Lower lobe of right lung (tissue), 2 donors: Measurements from ENCODE around the gene NLRC4. TPM values are rescaled to one million over a fixed set of nuclear protein-coding genes. Genes with fewer than 3 reads are reported as not detected.

ENCODE experiments used
- ATAC-seq, 2 donors: fragments of 200-7000 bp; cut with Tn5 transposase; one replicate each; pipeline ENCODE4 v1.9.1; 2020 to 2022; ENCODE audit warnings: mild to moderate bottlenecking in 2 of 2, moderate library complexity in 2 of 2
- DNase-seq: peaks from one replicate; pipeline ENCODE4 v3.0.0-alpha.2; 2020
- H3K27ac ChIP-seq: fragments of 200-600 bp; one replicate; pipeline ENCODE4 v1.8.0; 2022
- H3K27me3 ChIP-seq: fragments of 200-600 bp; one replicate; pipeline ENCODE4 v1.8.0; 2022; ENCODE audit warnings: low read depth
- H3K36me3 ChIP-seq: fragments of 200-600 bp; one replicate; pipeline ENCODE4 v1.8.0; 2022; ENCODE audit warnings: mild to moderate bottlenecking
- H3K4me1 ChIP-seq: fragments of 200-600 bp; one replicate; pipeline ENCODE4 v1.8.0; 2022
- H3K4me3 ChIP-seq: fragments of 200-600 bp; one replicate; pipeline ENCODE4 v1.8.0; 2022; ENCODE audit warnings: mild to moderate bottlenecking
- H3K9me3 ChIP-seq: fragments of 200-600 bp; one replicate; pipeline ENCODE4 v1.8.0; 2022
- CTCF ChIP-seq: fragments of 200-600 bp; IDR thresholded peaks from one replicate; pipeline ENCODE4 v1.8.0; 2022; ENCODE audit warnings: antibody characterized with exemption, mild to moderate bottlenecking
- intact Hi-C: fragments of 100-400 bp; cut with DNase I; formaldehyde crosslinking; loops from one replicate; pipeline ENCODE4 v1.11.0; 2022
- total RNA-seq: library from RNA; stranded (reverse); fragmentation: NEBNext Ultra II Directional; extraction: Animal tissue kit (Norgen Biotek cat#: 25700); gene quantifications from one replicate; pipeline ENCODE4 v1.2.1, GENCODE V29; 2021
- donor health status: DM: no; HTN: yes; CAD: no; lungs with severe emphysema.

Gene NLRC4
- total RNA-seq, 1 donor from 2014 or later, result 24.4 TPM

GRCh38 chr2:32246911-32247310 lies 17.8 kb downstream of the NLRC4 start:
- Histone ChIP-seq H3K4me3 (no peak overlapping the region), H3K27ac (no peak overlapping the region), H3K27me3 (no peaks in the 10 kb centered on the region), H3K9me3 (no peaks in the 10 kb centered on the region), H3K36me3 (peaks cover 8% of the 10 kb centered on the region), H3K4me1 (no peaks in the 10 kb centered on the region)
- intact Hi-C loops, result no loop called here
- no peak for TF ChIP-seq CTCF
- ATAC-seq, result peak; percentile 25 to 45
- DNase-seq, result no peak

GRCh38 chr2:32242331-32242730 lies 22.4 kb downstream of the NLRC4 start:
- Histone ChIP-seq H3K27ac (no peak overlapping the region), H3K4me3 (no peak overlapping the region), H3K36me3 (peaks cover 6% of the 10 kb centered on the region), H3K9me3 (no peaks in the 10 kb centered on the region), H3K27me3 (no peaks in the 10 kb centered on the region), H3K4me1 (no peaks in the 10 kb centered on the region)
- no peak for TF ChIP-seq CTCF
- DNase-seq (no peak), ATAC-seq (no peak)
- intact Hi-C loops, result no loop called here

DNA sequence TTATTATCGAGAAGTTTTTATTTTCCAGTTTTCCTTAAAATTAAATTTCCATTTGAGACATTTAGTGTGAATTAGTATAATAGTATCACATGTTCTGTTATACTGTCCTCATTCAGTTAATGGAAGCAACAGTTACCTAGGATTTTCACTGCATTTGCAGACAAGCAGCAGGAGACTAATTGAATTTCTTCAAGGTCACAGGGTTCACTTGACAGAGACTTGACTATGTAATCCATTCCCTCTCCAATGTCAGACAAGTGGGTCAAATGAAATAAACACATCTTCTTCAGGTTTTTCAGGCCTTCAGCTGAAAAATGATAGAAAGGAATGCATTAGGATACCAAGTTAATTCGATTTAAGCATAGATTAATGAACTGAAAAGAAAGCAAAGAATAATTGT lies 26.7 kb downstream of the NLRC4 start:
- no peaks in the 10 kb centered on the region for H3K9me3 ChIP-seq
- H3K36me3 ChIP-seq, result peaks cover 19% of the 10 kb centered on the region
- H3K27ac ChIP-seq, result no peak overlapping the region
- no peak for TF ChIP-seq CTCF
- DNase-seq (no peak), ATAC-seq (no peak)
- no peak overlapping the region for H3K4me3 ChIP-seq
- no peaks in the 10 kb centered on the region for H3K4me1 ChIP-seq
- H3K27me3 ChIP-seq, result no peaks in the 10 kb centered on the region
- intact Hi-C loops, result no loop called here

DNA sequence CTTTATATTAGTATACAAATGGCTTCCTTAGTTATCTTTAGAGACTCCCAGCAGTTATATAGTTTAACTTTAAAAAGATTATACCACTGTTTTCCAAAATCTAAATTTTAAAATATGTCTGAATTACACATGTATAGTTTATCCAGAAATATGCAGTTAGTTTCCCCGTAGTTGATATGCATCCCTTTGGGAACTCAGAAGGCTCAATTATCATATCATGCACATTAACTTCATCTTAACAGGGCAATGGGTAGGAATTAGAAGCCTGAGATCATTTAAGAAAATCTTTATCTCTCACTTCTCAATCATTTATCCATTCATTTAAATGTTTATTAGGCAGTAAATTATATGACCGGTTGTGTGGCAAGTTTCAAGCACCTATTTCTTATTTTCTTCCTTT lies 27.2 kb downstream of the NLRC4 start:
- Histone ChIP-seq H3K27ac (no peak overlapping the region), H3K36me3 (peaks cover 19% of the 10 kb centered on the region), H3K4me3 (no peak overlapping the region), H3K27me3 (no peaks in the 10 kb centered on the region), H3K4me1 (no peaks in the 10 kb centered on the region), H3K9me3 (no peaks in the 10 kb centered on the region)
- intact Hi-C loops, result no loop called here
- no peak for TF ChIP-seq CTCF
- DNase-seq (no peak), ATAC-seq (no peak)

DNA sequence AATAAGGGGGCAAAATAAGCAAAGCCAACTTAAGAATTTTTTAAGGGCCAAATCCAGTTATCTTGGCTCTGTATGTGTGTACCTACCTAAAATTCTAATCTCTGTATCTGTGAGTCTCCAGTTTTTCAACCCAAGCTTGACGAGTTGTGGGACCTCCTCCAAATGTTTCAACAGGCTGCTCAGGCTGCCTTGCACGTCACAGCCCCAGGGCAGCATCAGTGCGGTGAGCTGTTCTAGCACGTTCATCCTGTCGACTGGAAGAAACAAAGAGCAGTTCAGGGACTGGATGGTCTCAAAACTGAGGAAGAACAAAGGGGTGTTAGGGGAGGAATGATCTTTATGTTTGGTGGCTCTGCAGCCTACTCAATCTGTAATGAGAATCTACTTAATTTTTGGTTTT lies 29.4 kb downstream of the NLRC4 start:
- Histone ChIP-seq H3K27ac (no peak overlapping the region), H3K4me1 (no peaks in the 10 kb centered on the region), H3K9me3 (no peaks in the 10 kb centered on the region), H3K4me3 (no peak overlapping the region), H3K36me3 (peaks cover 19% of the 10 kb centered on the region), H3K27me3 (no peaks in the 10 kb centered on the region)
- DNase-seq, result no peak
- no peak for ATAC-seq
- intact Hi-C loops, result no loop called here
- TF ChIP-seq CTCF, result no peak

- no peaks in the 10 kb centered on the region for H3K4me1 ChIP-seq
- no peak overlapping the region for H3K27ac ChIP-seq
- H3K27me3 ChIP-seq, result no peaks in the 10 kb centered on the region
- TF ChIP-seq CTCF, result no peak
- intact Hi-C loops, result no loop called here
- H3K36me3 ChIP-seq, result peaks cover 13% of the 10 kb centered on the region
- DNase-seq (no peak), ATAC-seq (no peak)
- H3K4me3 ChIP-seq, result no peak overlapping the region
- H3K9me3 ChIP-seq, result no peaks in the 10 kb centered on the region
Measured at GRCh38 chr2:32231959-32232358, 32.7 kb downstream of the NLRC4 start.
